ENCODE data around the gene PHTF1.

PHTF1 gene

GRCh38 chr1:113665071-113665470, 94.2 kb downstream of the PHTF1 start:
- no peak for DNase-seq (ENCODE audit: low read depth)

- DNase-seq (ENCODE audit: low read depth), result no peak
Measured at GRCh38 chr1:113663165-113663951, 95.9 kb downstream of the PHTF1 start.

- no peak for DNase-seq (ENCODE audit: low read depth)
Measured at GRCh38 chr1:113662101-113662500, 97.2 kb downstream of the PHTF1 start.

GRCh38 chr1:113660088-113660487, 99.2 kb downstream of the PHTF1 start:
- no peak for DNase-seq (ENCODE audit: low read depth)

- no peak for DNase-seq (ENCODE audit: low read depth)
Measured at GRCh38 chr1:113659556-113659955, 99.7 kb downstream of the PHTF1 start.

- DNase-seq (ENCODE audit: low read depth), result no peak
Measured at GRCh38 chr1:113659035-113659434, 100.3 kb downstream of the PHTF1 start.

GRCh38 chr1:113657556-113658063, 101.7 kb downstream of the PHTF1 start:
- no peak for DNase-seq (ENCODE audit: low read depth)

GRCh38 chr1:113657126-113657525, 102.2 kb downstream of the PHTF1 start:
- DNase-seq (ENCODE audit: low read depth), result no peak

GRCh38 chr1:113654883-113655282, 104.4 kb downstream of the PHTF1 start:
- DNase-seq (ENCODE audit: low read depth), result no peak

GRCh38 chr1:113653741-113654140, 105.5 kb downstream of the PHTF1 start:
- DNase-seq (ENCODE audit: low read depth), result no peak

GRCh38 chr1:113652771-113653170, 106.5 kb downstream of the PHTF1 start:
- DNase-seq (ENCODE audit: low read depth), result no peak

GRCh38 chr1:113648478-113648877, 110.8 kb downstream of the PHTF1 start:
- DNase-seq (ENCODE audit: low read depth), result no peak

GRCh38 chr1:113647164-113647563, 112.1 kb downstream of the PHTF1 start:
- DNase-seq (ENCODE audit: low read depth), result no peak

Measured in activated T-cell treated with anti-CD3 and anti-CD28 coated beads for 1 hour (primary cell).